Keratinocyte (primary cell): Measurements from ENCODE around the gene VNN1. TPM values are rescaled to one million over a fixed set of nuclear protein-coding genes. Genes with fewer than 3 reads are reported as not detected.
"Not testable (repeated sequence)": the region's sequence is repeated elsewhere in the genome, so short reads cannot be mapped to it uniquely, and the experiment has no call there.

Source experiments
- DNase-seq: peaks from one replicate; pipeline ENCODE4 v3.0.0-alpha.2; 2011; ENCODE audit warnings: low read depth, missing footprints, low spot score
- FAIRE-seq: peaks from 2 replicates; lab custom pipeline; 2011; peaks lifted over from hg19 to GRCh38; lab: Jason Lieb, UNC
- H2AFZ ChIP-seq: 2 replicates; pipeline ENCODE4 v1.6.0; 2012; ENCODE audit warnings: low read length, control low read depth, inconsistent platforms; ENCODE audit not compliant: control insufficient read depth
- H3K27ac ChIP-seq: 2 replicates; pipeline ENCODE4 v1.5.1; 2011; ENCODE audit warnings: low read length; ENCODE audit not compliant: control insufficient read depth, insufficient read depth
- H3K27me3 ChIP-seq: 3 replicates; pipeline ENCODE4 v1.6.0; 2011; ENCODE audit warnings: low read length; ENCODE audit not compliant: control insufficient read depth, insufficient read depth; ENCODE audit errors: extremely low read depth
- H3K36me3 ChIP-seq, 2 experiments: 2 replicates in 1 of 2; 3 replicates in 1 of 2; pipeline ENCODE4 v1.5.1; 2011; ENCODE audit warnings: low read length in 2 of 2, mild to moderate bottlenecking in 1 of 2; ENCODE audit not compliant: control insufficient read depth in 2 of 2, insufficient read depth in 2 of 2; ENCODE audit errors: extremely low read depth in 1 of 2
- H3K4me1 ChIP-seq: 3 replicates; pipeline ENCODE4 v1.5.1; 2011; ENCODE audit warnings: low read length; ENCODE audit not compliant: control insufficient read depth, insufficient read depth; ENCODE audit errors: extremely low read depth
- H3K4me2 ChIP-seq: 3 replicates; pipeline ENCODE4 v1.6.0; 2011; ENCODE audit warnings: low read depth, low read length; ENCODE audit not compliant: control insufficient read depth, insufficient read depth; ENCODE audit errors: extremely low read depth
- H3K4me3 ChIP-seq, 3 experiments: fragments of 200-600 bp in 1 of 3; sonication (generic) in 1 of 3; 2 replicates in 2 of 3; 3 replicates in 1 of 3; pipeline ENCODE4 v1.5.1; 2011 to 2016; ENCODE audit warnings: low read length in 3 of 3, mild to moderate bottlenecking in 3 of 3, control low read depth in 2 of 3, inconsistent platforms in 1 of 3, low read depth in 1 of 3, mixed read lengths in 1 of 3, mixed run types in 1 of 3, moderate library complexity in 1 of 3; ENCODE audit not compliant: control insufficient read depth in 2 of 3, insufficient read depth in 2 of 3; ENCODE audit errors: extremely low read depth in 1 of 3
- H3K79me2 ChIP-seq: 2 replicates; pipeline ENCODE4 v1.6.0; 2012; ENCODE audit warnings: low read length; ENCODE audit not compliant: control insufficient read depth, insufficient read depth
- H3K9ac ChIP-seq: 3 replicates; pipeline ENCODE4 v1.6.0; 2011; ENCODE audit warnings: low read length; ENCODE audit not compliant: control insufficient read depth, insufficient read depth; ENCODE audit errors: extremely low read depth
- H3K9me1 ChIP-seq: 3 replicates; pipeline ENCODE4 v1.6.0; 2011; ENCODE audit warnings: low read length; ENCODE audit not compliant: control insufficient read depth, insufficient read depth; ENCODE audit errors: extremely low read depth
- H3K9me3 ChIP-seq: 2 replicates; pipeline ENCODE4 v1.5.1; 2012; ENCODE audit warnings: low read depth, low read length; ENCODE audit not compliant: control insufficient read depth
- H4K20me1 ChIP-seq: 3 replicates; pipeline ENCODE4 v1.6.0; 2011; ENCODE audit warnings: low read length; ENCODE audit not compliant: control insufficient read depth, insufficient read depth; ENCODE audit errors: extremely low read depth
- EZH2 ChIP-seq: IDR thresholded peaks from one replicate; pipeline ENCODE4 v1.6.1; 2012; ENCODE audit warnings: inconsistent platforms, mild to moderate bottlenecking, low read length, moderate library complexity
- dilution Hi-C: fragments of 300-500 bp; cut with MboI; formaldehyde crosslinking; loops from one replicate; pipeline ENCODE4 v1.7.0; 2020; ENCODE audit warnings: low sequenced_read_pairs; ENCODE audit not compliant: extremely low pct_ligation_motif_present
- polyA plus RNA-seq, 5 experiments: library from polyadenylated mRNA; depleted of rRNA in 3 of 5; stranded (reverse) in 3 of 5; stranded (forward) in 1 of 5; unstranded in 1 of 5; fragments of >200 nt; gene quantifications; 1 replicate in 1 of 5; 2 replicates in 3 of 5; 3 replicates in 1 of 5; pipeline versions ENCODE4 v1.2.1 to v1.2.3, GENCODE V29; 2011 to 2012; ENCODE audit warnings: missing spikeins in 2 of 5, low read depth in 1 of 5, low replicate concordance in 1 of 5
- TF ChIP-seq, protein P1 (sequence below), 3 experiments: IDR thresholded peaks in 1 of 3; conservative IDR thresholded peaks in 1 of 3; optimal IDR thresholded peaks in 1 of 3; 2 replicates in 2 of 3; 3 replicates in 1 of 3; pipeline versions ENCODE3 to v1.5.1; 2011; ENCODE audit warnings: low read length in 3 of 3, mild to moderate bottlenecking in 3 of 3, moderate library complexity in 2 of 3, control low read depth in 1 of 3, inconsistent platforms in 1 of 3; ENCODE audit not compliant: insufficient read depth in 2 of 3; ENCODE audit errors: extremely low read depth in 1 of 3

Gene VNN1
- polyA plus RNA-seq, 1 donor (not counting 4 experiments of a cell fraction or from before 2014, with no cell fraction given), result 3.3 TPM

GRCh38 chr6:132708002-132708401, 5.9 kb downstream of the VNN1 start:
- Histone ChIP-seq H3K4me2 (no peak overlapping the region), H3K4me1 (peaks cover 3% of the 10 kb centered on the region), H3K36me3 (no peaks in the 10 kb centered on the region), H4K20me1 (no peaks in the 10 kb centered on the region), H3K4me3 (no peak overlapping the region), H3K9ac (no peak overlapping the region), H2AFZ (no peak overlapping the region), H3K27ac (no peak overlapping the region), H3K9me3 (no peaks in the 10 kb centered on the region), H3K9me1 (no peaks in the 10 kb centered on the region), H3K27me3 (no peaks in the 10 kb centered on the region), H3K79me2 (no peaks in the 10 kb centered on the region)
- TF ChIP-seq, protein P1, sequence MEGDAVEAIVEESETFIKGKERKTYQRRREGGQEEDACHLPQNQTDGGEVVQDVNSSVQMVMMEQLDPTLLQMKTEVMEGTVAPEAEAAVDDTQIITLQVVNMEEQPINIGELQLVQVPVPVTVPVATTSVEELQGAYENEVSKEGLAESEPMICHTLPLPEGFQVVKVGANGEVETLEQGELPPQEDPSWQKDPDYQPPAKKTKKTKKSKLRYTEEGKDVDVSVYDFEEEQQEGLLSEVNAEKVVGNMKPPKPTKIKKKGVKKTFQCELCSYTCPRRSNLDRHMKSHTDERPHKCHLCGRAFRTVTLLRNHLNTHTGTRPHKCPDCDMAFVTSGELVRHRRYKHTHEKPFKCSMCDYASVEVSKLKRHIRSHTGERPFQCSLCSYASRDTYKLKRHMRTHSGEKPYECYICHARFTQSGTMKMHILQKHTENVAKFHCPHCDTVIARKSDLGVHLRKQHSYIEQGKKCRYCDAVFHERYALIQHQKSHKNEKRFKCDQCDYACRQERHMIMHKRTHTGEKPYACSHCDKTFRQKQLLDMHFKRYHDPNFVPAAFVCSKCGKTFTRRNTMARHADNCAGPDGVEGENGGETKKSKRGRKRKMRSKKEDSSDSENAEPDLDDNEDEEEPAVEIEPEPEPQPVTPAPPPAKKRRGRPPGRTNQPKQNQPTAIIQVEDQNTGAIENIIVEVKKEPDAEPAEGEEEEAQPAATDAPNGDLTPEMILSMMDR (optimal IDR thresholded peaks at IDR 0.05 in 1 of 3, IDR thresholded peaks at IDR 0.05 in 1 of 3, conservative IDR thresholded peaks at IDR 0.05 in 1 of 3; ENCODE audit: extremely low read depth in 1 of 3, insufficient read depth in 2 of 3, low read length in 3 of 3), result no peak
- no peak for TF ChIP-seq EZH2
- DNase-seq, result no peak
- dilution Hi-C loops, result no loop called here
- FAIRE-seq, result no peak

GRCh38 chr6:132706756-132707155, 7.1 kb downstream of the VNN1 start:
- H3K36me3 ChIP-seq, dilution Hi-C loops, H3K27ac ChIP-seq, H3K9me3 ChIP-seq, H3K27me3 ChIP-seq, H3K4me2 ChIP-seq, H3K4me1 ChIP-seq, H4K20me1 ChIP-seq, FAIRE-seq, H3K9me1 ChIP-seq, H3K79me2 ChIP-seq, H3K9ac ChIP-seq, H2AFZ ChIP-seq, DNase-seq, H3K4me3 ChIP-seq: not testable (repeated sequence)

DNA sequence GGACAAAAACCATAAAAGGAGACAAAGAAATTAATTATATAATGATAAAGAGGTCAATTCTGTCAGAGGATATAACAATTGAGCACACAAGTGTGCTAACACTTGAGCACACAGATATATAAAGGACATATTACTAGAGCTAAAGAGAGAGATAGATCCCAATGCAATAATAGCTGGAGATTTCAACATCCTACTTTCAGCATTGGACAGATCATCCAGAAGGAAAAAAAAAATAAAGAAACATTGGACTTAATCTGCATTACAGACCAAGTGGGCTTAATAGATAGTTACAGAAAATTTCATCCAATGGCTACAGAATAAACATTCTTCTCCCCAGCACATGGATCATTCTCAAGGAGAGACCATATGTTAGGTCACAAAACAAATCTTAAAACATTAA, 9.9 kb downstream of the VNN1 start:
- Histone ChIP-seq H3K36me3 (no peaks in the 10 kb centered on the region), H3K9me1 (no peaks in the 10 kb centered on the region), H3K27me3 (no peaks in the 10 kb centered on the region), H4K20me1 (no peaks in the 10 kb centered on the region), H3K4me2 (no peak overlapping the region), H3K9me3 (no peaks in the 10 kb centered on the region), H3K4me1 (no peaks in the 10 kb centered on the region), H3K27ac (no peak overlapping the region), H2AFZ (no peak overlapping the region), H3K4me3 (no peak overlapping the region), H3K9ac (no peak overlapping the region), H3K79me2 (no peaks in the 10 kb centered on the region)
- TF ChIP-seq, protein P1 (optimal IDR thresholded peaks at IDR 0.05 in 1 of 3, IDR thresholded peaks at IDR 0.05 in 1 of 3, conservative IDR thresholded peaks at IDR 0.05 in 1 of 3; ENCODE audit: extremely low read depth in 1 of 3, insufficient read depth in 2 of 3, low read length in 3 of 3), result no peak
- no peak for TF ChIP-seq EZH2
- DNase-seq (no peak), FAIRE-seq (no peak)
- dilution Hi-C loops, result no loop called here
